ENCODE results near the gene PLXDC2.

The PLXDC2 gene

GRCh38 chr10:20327954-20328353, 511.7 kb downstream of the PLXDC2 start:
- no peak for DNase-seq

- no peak for DNase-seq
These were observed 514.0 kb downstream of the PLXDC2 start for GRCh38 chr10:20330246-20330645.

GRCh38 chr10:20334559-20334958, 518.3 kb downstream of the PLXDC2 start:
- no peak for DNase-seq
